ENCODE data around the gene ATXN1. TPM values are rescaled to one million over a fixed set of nuclear protein-coding genes. Genes with fewer than 3 reads are reported as not detected.

Gene ATXN1
- total RNA-seq, 1 experiment from 2014 or later = 8.1 TPM

DNA sequence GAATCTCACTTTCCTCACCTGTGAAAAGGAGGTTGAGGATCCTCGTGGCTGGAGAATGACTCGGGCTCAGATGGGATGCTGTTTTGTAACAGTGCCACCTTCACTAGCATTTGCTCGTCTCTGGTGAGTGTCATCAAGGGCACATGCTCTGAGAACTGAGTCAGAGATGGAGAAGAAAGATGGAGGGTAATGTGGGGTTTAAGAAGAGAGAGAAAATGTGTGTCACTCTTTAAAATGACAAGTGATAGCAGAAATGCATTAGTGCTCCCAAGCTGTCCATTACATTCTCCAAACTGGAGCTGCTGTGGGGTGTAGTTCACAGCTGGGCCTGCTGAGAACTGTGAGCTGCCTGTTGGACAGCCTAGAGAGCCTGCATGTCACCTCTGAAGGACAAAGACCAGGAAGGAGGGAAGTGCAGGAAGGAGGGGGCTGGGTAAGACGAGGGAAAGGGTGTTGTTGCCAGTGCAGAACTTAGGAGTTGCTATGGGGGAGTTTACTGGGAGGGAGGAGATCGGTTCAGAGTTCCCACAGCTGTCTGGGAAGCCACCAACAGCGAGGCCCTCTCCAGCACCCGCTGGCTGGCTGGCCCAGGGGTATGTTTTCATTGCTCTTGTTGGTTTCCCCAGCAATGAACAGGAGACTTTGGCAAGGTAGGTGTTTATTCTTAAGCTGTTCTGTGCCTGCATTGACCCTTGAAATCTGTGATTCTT is 503.1 kb downstream of the ATXN1 start:
- ChIA-PET CTCF (interaction anchor here (0.6 to 1.6 kb wide), 3 partner anchors 19 to 59 kb away, joined by 3 to 9 read pairs (median 3); partner anchors contain the start of gene GMPR), POLR2A (no interaction called here)
- Mint-ChIP-seq H3K27me3 (ENCODE audit: low read depth) (no peaks in the 10 kb centered on the region), H3K9me3 (peaks cover 3% of the 10 kb centered on the region; the same call in 1 of the 2 replicates), H3K27ac (0 out of 2 replicates have a peak overlapping the region, but pooled peaks have one; percentile 28), H3K4me1 (peaks cover 23% of the 10 kb centered on the region), H3K4me3 (no peak overlapping the region), H3K36me3 (no peaks in the 10 kb centered on the region)
- TF ChIP-seq, protein P1, sequence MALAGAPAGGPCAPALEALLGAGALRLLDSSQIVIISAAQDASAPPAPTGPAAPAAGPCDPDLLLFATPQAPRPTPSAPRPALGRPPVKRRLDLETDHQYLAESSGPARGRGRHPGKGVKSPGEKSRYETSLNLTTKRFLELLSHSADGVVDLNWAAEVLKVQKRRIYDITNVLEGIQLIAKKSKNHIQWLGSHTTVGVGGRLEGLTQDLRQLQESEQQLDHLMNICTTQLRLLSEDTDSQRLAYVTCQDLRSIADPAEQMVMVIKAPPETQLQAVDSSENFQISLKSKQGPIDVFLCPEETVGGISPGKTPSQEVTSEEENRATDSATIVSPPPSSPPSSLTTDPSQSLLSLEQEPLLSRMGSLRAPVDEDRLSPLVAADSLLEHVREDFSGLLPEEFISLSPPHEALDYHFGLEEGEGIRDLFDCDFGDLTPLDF (CRISPR knock-in tag; IDR thresholded peaks at IDR 0.05) = no peak
- TF ChIP-seq GABPB1 (CRISPR knock-in tag; IDR thresholded peaks at IDR 0.05) (no peak), ZMAT4 (CRISPR knock-in tag; IDR thresholded peaks at IDR 0.05) (no peak), ARID4B (CRISPR knock-in tag; IDR thresholded peaks at IDR 0.05; ENCODE audit: borderline replicate concordance) (no peak), PRRX2 (CRISPR knock-in tag; IDR thresholded peaks at IDR 0.05) (no peak), RORB (CRISPR knock-in tag; IDR thresholded peaks at IDR 0.05) (no peak), GRHL2 (CRISPR knock-in tag; IDR thresholded peaks at IDR 0.05; ENCODE audit: insufficient replicate concordance, severe bottlenecking) (no peak), FOXP1 (CRISPR knock-in tag; IDR thresholded peaks at IDR 0.05; ENCODE audit: borderline replicate concordance) (no peak), NFE2L1 (CRISPR knock-in tag; IDR thresholded peaks at IDR 0.05) (no peak), CREM (CRISPR knock-in tag; IDR thresholded peaks at IDR 0.05) (no peak), TCF7 (CRISPR knock-in tag; IDR thresholded peaks at IDR 0.05; ENCODE audit: low read depth) (no peak), SP1 (CRISPR knock-in tag; conservative IDR thresholded peaks at IDR 0.05) (no peak), ZNF423 (CRISPR knock-in tag; IDR thresholded peaks at IDR 0.05) (no peak), ATF1 (CRISPR knock-in tag; IDR thresholded peaks at IDR 0.05) (no peak), ESRRA (CRISPR knock-in tag; IDR thresholded peaks at IDR 0.05; ENCODE audit: borderline replicate concordance) (no peak)
- TF ChIP-seq, protein P2, sequence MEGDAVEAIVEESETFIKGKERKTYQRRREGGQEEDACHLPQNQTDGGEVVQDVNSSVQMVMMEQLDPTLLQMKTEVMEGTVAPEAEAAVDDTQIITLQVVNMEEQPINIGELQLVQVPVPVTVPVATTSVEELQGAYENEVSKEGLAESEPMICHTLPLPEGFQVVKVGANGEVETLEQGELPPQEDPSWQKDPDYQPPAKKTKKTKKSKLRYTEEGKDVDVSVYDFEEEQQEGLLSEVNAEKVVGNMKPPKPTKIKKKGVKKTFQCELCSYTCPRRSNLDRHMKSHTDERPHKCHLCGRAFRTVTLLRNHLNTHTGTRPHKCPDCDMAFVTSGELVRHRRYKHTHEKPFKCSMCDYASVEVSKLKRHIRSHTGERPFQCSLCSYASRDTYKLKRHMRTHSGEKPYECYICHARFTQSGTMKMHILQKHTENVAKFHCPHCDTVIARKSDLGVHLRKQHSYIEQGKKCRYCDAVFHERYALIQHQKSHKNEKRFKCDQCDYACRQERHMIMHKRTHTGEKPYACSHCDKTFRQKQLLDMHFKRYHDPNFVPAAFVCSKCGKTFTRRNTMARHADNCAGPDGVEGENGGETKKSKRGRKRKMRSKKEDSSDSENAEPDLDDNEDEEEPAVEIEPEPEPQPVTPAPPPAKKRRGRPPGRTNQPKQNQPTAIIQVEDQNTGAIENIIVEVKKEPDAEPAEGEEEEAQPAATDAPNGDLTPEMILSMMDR (IDR thresholded peaks at IDR 0.05) = no peak
- TF ChIP-seq, protein P3, sequence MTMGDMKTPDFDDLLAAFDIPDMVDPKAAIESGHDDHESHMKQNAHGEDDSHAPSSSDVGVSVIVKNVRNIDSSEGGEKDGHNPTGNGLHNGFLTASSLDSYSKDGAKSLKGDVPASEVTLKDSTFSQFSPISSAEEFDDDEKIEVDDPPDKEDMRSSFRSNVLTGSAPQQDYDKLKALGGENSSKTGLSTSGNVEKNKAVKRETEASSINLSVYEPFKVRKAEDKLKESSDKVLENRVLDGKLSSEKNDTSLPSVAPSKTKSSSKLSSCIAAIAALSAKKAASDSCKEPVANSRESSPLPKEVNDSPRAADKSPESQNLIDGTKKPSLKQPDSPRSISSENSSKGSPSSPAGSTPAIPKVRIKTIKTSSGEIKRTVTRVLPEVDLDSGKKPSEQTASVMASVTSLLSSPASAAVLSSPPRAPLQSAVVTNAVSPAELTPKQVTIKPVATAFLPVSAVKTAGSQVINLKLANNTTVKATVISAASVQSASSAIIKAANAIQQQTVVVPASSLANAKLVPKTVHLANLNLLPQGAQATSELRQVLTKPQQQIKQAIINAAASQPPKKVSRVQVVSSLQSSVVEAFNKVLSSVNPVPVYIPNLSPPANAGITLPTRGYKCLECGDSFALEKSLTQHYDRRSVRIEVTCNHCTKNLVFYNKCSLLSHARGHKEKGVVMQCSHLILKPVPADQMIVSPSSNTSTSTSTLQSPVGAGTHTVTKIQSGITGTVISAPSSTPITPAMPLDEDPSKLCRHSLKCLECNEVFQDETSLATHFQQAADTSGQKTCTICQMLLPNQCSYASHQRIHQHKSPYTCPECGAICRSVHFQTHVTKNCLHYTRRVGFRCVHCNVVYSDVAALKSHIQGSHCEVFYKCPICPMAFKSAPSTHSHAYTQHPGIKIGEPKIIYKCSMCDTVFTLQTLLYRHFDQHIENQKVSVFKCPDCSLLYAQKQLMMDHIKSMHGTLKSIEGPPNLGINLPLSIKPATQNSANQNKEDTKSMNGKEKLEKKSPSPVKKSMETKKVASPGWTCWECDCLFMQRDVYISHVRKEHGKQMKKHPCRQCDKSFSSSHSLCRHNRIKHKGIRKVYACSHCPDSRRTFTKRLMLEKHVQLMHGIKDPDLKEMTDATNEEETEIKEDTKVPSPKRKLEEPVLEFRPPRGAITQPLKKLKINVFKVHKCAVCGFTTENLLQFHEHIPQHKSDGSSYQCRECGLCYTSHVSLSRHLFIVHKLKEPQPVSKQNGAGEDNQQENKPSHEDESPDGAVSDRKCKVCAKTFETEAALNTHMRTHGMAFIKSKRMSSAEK (CRISPR knock-in tag; IDR thresholded peaks at IDR 0.05; ENCODE audit: borderline replicate concordance) = no peak
- TF ChIP-seq, protein P4, sequence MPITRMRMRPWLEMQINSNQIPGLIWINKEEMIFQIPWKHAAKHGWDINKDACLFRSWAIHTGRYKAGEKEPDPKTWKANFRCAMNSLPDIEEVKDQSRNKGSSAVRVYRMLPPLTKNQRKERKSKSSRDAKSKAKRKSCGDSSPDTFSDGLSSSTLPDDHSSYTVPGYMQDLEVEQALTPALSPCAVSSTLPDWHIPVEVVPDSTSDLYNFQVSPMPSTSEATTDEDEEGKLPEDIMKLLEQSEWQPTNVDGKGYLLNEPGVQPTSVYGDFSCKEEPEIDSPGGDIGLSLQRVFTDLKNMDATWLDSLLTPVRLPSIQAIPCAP (CRISPR knock-in tag; IDR thresholded peaks at IDR 0.05) = no peak
- ATAC-seq (peak; percentile 96), DNase-seq (ENCODE audit: low spot score) (no peak)

All from WTC11 (cell line).